A172 (cell line): ENCODE measurements around the gene UBE2F. TPM values are rescaled to one million over a fixed set of nuclear protein-coding genes. Genes with fewer than 3 reads are reported as not detected.
"Not testable (repeated sequence)": the region's sequence is repeated elsewhere in the genome, so short reads cannot be mapped to it uniquely, and the experiment has no call there.

ENCODE experiments used
- DNase-seq: peaks from one replicate; pipeline ENCODE4 v3.0.0-alpha.2; 2015; ENCODE audit warnings: low spot score
- total RNA-seq: library from RNA; depleted of rRNA; stranded (reverse); fragments of >200 nt; shearing (Covaris generic); gene quantifications from 2 replicates; pipeline ENCODE4 v1.2.3, GENCODE V29; 2014

UBE2F gene
- total RNA-seq, 1 experiment from 2014 or later: 116 TPM

GRCh38 chr2:237979331-237979730, 12.5 kb downstream of the UBE2F start:
- no peak for DNase-seq

GRCh38 chr2:237980087-237980486, 13.3 kb downstream of the UBE2F start:
- DNase-seq: no peak

GRCh38 chr2:237980751-237981150, 13.9 kb downstream of the UBE2F start:
- DNase-seq: no peak

GRCh38 chr2:237981621-237982020, 14.8 kb downstream of the UBE2F start:
- DNase-seq: not testable (repeated sequence)

GRCh38 chr2:237982039-237982725, 15.4 kb downstream of the UBE2F start:
- DNase-seq: no peak

GRCh38 chr2:237983922-237984321, 17.1 kb downstream of the UBE2F start:
- no peak for DNase-seq

- DNase-seq: no peak
Measured at GRCh38 chr2:237987268-237987667, 20.5 kb downstream of the UBE2F start.

- no peak for DNase-seq
Measured at GRCh38 chr2:237993701-237994100, 26.9 kb downstream of the UBE2F start.

GRCh38 chr2:237995036-237995435, 28.2 kb downstream of the UBE2F start:
- no peak for DNase-seq

- DNase-seq: peak; percentile 36
Measured at GRCh38 chr2:237996021-237996593, 29.3 kb downstream of the UBE2F start.

- no peak for DNase-seq
Measured at GRCh38 chr2:237997521-237997920, 30.7 kb downstream of the UBE2F start.

GRCh38 chr2:237998530-237998929, 31.7 kb downstream of the UBE2F start:
- DNase-seq: peak; percentile 67

- DNase-seq: no peak
Measured at GRCh38 chr2:238003234-238004031, 36.6 kb downstream of the UBE2F start.

- no peak for DNase-seq
Measured at GRCh38 chr2:238004077-238004830, 37.4 kb downstream of the UBE2F start.

- DNase-seq: no peak
Measured at GRCh38 chr2:238005528-238005927, 38.7 kb downstream of the UBE2F start.

- DNase-seq: no peak
Measured at GRCh38 chr2:238006510-238006909, 39.7 kb downstream of the UBE2F start.

- DNase-seq: no peak
Measured at GRCh38 chr2:238007924-238008323, 41.1 kb downstream of the UBE2F start.

GRCh38 chr2:238009563-238009962, 42.7 kb downstream of the UBE2F start:
- DNase-seq: no peak

GRCh38 chr2:238010572-238010971, 43.8 kb downstream of the UBE2F start:
- DNase-seq: no peak

- no peak for DNase-seq
Measured at GRCh38 chr2:238013806-238014205, 47.0 kb downstream of the UBE2F start.

GRCh38 chr2:238015705-238016104, 48.9 kb downstream of the UBE2F start:
- DNase-seq: no peak

- DNase-seq: no peak
Measured at GRCh38 chr2:238016526-238016925, 49.7 kb downstream of the UBE2F start.
